Measurements from ENCODE around the gene XBP1.
"Not testable (repeated sequence)": the region's sequence is repeated elsewhere in the genome, so short reads cannot be mapped to it uniquely, and the experiment has no call there.

The XBP1 gene

DNA sequence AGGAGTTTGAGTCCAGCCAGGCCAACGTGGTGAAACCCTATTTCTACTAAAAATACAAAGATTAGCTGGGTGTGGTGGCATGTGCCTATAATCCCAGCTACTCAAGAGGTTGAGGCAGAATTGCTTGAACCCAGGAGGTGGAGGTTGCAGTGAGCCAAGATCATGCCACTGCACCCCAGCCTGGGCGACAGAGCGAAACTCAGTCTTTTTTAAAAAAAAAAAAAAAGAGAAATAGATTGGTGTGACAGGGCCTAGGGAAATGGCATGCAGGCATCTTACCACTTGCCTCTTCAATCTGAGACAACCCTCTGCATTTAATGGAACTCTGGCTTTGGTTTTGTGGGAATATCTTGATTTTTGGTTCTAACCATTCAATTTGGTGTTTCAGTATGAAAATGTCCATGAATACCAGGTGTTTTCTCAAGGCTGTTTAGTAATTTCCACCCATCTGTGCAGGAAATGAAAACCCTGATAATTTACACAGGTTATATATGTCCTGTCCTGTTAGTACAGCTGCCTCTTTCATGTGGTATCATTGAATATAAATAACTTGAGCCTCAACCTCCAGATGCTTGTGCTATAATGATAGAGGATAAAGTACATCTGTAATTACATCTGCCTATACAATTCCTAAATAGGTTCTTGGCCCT lies 8.4 kb downstream of the XBP1 start:
- no peak for DNase-seq

DNA sequence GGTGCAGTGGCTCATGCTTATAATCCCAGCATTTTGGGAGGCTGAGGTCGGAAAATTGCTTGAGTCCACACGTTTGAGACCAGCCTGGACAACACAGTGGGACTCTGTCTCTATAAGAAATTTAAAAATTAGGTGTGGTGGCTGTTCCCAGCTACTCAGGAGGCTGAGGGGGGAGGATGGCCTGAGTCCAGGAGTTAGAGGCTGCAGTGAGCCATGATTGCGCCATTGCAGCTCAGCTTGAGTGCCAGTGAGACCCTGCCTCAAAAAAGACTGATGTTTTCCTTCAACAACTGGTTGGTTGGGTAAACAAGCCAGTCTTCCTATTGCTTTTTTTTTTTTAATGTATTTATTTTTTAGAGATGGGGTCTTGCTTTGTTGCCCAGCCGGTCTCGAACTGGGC lies 9.2 kb downstream of the XBP1 start:
- no peak for DNase-seq

DNA sequence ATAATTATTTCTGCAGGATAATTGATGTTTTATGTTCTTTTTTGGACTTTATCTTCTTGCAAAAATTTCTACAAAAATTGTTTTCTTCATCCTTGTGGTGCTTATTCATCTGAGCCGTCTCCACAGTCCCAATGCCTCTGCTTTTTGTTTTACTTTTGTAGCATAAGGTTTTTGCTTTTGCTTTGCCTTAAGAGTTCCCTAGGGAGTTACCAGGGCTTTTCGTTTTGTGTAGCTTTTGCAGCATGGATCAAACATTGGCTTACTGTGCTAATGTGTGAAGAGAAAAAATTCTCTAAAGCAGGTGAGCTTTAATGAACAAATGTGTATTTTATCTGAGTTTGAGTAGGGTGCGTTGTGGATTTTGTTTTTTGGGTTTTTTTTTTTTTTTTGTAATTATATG lies 11.8 kb downstream of the XBP1 start:
- no peak for DNase-seq

DNA sequence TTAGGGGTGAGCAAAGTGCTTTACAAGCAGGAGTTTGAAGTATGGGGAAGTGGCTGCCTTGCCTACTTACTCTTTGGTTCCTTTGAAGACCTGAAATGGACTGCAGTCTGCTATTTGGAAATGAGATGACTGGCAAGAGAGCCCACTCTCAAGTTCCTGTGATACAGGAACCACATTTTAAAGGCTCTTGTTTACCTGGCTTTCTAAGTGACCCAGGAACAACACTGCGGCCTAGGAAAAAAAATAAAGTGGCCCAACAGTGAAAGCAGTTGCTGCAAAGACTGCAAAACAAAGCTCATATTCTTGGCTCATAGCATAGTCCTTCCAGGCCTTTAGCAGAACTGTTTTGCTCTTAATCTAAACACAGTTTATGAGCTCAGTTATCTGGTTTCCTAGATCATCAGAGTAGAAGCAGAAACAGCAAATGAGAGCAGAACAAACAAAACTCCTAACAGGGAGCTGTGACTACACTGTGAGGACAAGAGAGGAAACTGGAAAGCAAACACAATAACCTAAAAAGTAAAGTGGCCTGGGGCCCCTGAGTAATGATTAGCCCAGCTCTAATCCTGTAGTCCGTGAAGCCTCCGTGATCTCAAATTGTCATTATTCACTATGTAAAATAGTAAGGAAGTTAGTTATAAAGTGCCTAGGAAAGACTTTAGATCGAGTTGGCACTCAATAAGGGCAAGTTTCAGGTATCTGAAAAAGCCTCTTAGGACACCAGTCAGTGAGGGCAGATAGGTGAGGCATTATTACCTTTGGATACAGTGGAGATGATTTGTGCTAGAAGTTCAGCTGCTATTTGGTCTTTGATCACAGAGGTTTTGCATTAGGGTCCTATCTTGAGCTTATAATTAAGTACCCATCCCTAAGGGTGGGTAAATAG lies 16.3 kb downstream of the XBP1 start:
- DNase-seq = no peak

DNA sequence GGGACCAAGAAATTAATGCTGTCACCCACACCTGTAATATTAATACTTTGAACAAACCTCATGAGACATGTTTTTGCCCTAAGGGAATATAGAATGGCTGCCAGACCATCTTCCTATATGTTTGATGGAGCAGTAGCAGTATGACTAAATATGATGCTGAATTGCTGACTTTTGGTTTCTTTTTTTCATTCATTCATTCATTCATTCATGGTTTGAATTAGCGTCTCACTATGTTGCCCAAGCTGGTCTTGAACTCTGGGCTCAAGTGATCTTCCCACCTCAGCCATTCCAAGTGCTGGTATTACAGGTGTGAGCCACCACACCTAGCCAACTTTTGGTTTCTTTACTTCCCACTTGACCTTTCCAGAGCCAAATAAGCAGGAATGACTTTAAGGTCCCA lies 20.1 kb downstream of the XBP1 start:
- no peak for DNase-seq

DNA sequence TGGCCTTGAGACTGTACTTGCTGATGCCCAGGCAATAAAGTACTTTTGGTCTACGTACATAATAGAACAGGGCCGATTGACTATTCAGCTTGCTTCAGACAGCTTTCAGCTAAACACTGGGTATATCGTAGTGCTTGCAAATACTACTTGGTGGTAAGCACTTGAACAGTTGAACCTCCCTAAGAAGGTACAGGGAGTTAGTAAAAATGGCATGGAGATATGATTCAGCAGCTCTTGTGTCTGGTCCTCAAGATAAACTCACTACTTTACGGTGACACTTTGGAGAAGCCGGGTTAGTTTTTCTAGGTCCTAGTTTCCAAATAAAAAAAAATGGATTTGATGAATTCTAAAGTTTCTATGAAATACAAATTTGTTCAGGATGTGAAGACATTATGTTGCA lies 20.5 kb downstream of the XBP1 start:
- no peak for DNase-seq

DNA sequence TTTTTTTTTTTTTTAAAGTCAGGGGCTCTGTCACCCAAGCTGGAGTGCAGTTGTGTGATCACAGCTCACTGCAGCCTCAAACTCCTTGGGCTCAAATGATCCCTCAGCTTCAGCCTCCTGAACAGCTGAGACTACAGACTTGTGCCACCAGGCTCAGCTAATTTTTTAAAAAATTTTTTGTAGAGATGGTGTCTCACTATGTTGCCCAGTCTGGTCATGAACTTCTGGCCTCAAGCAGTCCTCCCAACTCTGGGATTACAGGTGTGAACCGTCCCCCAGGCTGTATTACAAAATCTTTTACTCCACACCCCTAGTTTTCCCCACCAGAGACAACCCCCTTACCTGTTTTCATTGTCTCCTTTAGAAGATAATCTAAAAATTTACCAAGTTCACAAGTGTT lies 26.0 kb downstream of the XBP1 start:
- no peak for DNase-seq

DNA sequence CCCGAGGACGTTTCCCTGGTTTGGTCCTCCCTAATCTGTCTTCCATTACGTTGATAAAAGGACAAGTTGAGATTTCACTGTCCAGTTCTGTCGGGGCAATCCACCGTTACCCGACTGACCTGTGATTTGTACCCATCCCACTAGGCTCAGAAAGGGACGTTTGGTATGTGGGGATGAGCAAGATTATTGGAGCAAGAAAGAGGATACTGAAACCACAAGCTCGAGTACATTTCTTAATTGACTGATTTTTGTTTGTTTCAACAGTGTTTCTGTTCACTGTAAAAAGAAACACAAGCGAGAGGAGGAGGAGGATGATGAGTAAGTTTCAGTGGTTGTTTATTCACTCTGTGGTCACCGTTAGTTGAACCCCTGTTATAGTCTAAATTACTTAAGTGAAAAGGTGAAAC lies 26.9 kb downstream of the XBP1 start:
- DNase-seq = no peak

DNA sequence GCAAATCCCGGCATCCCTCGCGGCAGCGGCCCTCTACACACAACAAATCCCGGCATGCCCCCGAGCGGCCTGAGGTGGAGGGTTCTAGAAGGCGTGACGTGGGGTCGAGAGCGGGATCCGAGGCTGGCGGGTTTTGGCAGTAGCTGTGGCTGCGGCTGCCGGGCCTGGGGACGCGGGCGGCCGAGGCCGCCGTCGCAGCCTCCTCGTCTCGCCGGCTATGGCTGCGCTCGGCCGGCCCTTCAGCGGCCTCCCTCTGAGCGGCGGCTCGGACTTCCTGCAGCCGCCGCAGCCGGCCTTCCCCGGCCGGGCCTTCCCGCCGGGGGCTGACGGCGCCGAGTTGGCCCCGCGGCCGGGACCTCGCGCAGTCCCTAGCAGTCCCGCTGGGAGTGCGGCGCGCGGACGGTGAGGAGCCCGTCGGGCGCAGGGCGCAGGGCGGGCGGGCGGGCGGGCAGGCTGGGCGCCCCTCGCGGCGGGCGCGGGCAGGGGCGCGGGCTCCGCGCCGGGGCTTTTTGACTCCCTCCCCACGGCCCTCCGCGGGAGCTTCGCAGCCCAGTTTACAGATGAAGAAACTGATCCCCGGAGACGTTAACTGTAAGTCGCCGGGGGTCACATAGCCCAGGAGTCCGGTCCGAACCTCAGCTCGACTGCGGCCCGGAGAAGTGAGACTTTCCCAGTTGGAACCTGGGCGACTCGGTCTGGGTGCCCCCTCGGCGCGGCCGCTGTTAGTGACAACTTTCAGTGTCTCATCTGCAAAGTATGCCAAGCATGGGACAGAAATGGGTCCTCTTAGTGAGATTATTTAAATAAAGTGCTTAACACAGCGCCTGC lies 27.5 kb downstream of the XBP1 start, which contains the start of gene CCDC117:
Gene CCDC117 (plus strand): TSS at position 63 of the 828 bp plus-strand sequence. CDS start 155 bp downstream, at position 218.
- peak; percentile 83 for DNase-seq

DNA sequence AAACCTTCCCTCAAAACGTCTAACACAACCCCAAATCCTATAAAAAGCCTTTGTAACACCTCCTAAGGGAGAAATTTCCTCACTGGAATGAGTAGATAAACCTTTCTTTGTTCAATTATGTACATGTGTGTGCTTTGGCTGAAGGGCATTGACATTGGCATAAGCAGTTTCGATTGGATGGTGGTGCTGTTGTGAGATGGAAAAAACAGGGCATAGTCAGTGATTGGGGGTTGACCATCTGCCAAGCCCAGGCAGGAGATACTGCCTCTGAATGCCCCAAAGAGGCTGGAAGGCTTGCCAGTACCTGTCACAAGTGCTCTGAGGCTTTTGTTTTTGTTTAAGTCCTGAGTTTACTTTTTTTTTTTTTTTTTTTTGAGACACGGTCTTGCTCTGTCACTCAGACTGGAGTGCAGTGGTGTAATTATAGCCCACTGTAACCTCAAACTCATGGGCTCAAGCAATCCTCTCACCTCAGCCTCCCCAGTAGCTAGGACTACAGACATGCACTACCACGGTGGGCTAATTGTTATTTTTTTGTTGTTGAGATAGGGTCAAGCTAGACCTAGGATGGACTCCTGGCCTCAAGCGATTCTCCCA lies 29.1 kb downstream of the XBP1 start:
- DNase-seq = no peak

DNA sequence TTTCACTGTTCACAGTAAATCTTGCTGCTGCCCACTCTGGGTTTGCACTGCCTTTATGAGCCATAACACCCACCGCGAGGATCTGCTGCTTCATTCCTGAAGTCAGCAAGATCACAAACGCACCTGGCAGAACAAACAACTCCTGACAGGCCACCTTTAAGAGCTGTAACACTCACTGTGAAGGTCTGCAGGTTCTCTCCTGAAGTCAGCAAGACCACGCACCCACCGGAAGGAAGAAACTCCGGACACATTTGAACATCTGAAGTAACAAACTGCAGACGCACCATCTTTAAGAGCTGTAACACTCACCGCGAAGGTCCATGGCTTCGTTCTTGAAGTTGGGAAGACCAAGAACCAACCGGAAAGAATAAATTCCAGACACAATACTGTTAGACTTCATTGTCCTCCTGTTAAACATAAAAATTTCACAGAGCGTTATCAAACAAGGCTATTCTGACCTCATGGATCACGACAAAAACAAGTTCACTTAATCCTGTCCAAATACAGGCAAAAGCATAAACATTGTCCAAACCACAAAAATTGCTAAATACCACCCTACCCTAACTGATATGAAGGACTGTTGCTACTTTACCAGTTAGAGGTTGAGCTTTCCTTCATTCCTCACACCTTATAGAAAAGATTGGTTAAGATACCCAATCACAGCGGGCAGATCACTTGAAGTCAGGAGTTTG lies 30.8 kb downstream of the XBP1 start:
- DNase-seq = no peak

DNA sequence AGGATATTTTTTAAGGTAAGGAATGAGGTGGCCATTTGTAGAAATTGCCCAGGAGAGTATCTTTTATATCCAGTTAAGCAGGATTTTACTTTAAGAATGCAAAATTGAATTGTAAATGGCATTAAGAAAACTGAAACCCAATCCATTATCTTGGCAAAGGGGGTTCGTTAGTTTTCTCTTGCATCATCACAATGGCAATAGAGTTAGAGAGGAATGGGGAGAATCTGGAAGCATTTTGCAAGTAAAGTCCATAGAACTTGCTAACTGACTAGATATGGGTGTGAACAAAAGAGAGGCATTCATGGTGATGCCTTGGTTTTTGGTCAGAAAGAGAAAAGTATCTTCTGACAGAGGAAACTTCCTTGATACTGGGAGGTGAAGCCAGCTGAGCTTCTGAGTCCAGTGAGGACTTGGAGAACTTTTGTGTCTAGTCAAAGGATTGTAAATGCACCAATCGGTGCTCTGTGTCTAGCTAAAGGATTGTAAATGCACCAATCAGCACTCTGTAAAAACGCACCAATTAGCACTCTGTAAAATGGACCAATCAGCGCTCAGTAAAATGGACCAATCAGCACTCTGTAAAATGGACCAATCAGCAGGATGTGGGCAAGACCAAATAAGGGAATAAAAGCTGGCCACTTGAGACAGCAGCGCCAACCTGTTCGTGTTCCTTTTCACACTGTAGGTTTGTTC lies 31.5 kb downstream of the XBP1 start:
- no peak for DNase-seq

DNA sequence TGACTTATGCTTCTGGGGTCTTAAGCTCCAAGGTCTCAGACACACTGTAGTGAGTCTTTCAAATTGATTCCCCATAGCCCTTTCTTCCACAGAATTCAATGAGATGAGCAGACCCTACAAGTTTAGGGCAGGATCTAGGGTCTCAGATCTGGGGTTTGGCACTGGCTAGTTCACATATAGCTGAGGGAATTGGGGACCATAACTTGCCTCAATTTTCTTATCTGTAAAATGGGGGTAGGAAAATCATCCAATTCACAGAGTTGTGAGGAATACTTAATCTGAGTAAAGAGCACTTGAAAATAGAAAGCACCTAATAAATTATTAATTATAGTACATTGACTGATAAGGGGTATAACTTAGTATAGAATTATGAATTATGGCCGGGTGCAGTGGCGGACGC lies 33.7 kb downstream of the XBP1 start:
- DNase-seq = no peak

DNA sequence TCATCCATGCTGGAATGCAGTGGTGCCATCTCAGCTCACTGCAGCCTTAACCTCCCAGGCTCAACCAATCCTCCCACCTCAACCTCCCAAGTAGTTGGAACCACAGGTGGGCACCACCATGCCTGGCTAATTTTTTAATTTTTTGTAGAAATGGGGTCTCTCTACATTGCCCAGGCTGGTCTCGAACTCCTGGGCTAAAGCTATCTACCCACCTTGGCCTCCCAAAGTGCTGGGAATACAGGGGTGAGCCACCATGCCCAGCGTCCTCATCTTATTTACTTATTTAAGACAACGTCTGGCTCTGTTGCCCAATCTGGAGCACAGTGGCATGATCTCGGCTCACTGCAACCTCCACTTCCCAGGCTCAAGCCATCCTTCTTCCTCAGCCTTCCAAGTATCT lies 38.4 kb downstream of the XBP1 start:
- not testable (repeated sequence) for DNase-seq

DNA sequence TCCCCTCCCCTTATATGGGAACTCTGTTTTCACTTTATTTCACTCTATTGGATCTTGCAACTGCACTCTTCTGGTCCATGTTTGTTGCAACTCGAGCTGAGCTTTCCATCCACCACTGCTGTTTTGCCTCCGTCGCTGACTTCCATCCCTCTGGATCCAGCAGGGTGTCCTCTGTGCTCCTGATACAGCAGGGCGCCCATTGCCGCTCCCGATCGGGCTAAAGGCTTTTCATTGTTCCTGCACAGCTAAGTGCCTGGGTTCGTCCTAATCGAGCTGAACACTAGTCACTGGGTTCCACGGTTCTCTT lies 39.0 kb downstream of the XBP1 start:
- no peak for DNase-seq

DNA sequence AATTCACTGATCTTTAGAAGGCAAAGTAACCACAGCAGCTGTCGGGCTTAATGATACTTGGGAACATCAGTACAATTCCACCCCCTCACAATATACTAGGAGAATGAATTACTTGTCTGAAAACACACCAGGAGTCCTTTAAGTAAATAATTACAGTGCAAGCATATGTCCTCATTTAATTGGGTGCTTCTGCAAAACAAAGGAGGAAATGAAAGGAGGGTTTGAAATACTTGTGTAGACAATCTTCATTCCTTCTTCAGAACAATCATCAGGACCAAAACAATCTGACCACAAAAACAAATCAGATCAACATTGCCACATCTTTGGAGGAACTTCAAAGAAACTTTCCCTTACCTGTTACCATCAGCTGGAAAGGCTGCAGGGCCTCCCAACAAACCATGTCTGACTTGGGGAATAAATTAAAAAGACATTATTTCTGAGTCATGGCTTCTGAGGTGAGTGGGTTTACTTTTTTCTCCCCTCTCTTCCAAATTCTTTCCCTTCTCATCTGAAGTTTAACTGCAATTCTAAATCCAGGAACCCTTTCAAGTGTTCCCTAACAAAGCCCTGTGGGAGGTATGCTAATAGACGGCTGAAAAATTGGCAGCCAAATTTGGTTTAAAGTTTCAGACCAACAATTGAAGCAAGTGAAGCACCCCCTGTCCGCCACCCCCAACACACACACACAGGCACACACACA lies 40.4 kb downstream of the XBP1 start:
- DNase-seq = no peak

DNA sequence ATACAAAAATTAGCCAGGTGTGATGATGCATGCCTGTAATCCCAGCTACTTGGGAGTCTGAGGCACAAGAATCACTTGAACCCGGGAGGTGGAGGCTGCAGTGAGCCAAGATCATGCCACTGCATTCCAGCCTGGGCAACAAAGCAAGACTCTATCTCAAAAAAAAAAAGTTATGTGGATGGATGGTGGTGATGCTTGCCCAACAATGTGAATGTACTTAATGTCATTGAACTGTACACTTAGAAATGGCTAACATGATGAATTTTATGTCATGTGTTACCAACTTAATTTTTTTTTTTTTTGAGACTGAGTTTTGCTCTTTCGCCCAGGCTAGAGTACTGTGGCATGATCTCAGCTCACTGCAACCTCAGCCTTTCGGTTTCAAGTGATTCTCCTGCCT lies 45.9 kb downstream of the XBP1 start:
- not testable (repeated sequence) for DNase-seq

DNA sequence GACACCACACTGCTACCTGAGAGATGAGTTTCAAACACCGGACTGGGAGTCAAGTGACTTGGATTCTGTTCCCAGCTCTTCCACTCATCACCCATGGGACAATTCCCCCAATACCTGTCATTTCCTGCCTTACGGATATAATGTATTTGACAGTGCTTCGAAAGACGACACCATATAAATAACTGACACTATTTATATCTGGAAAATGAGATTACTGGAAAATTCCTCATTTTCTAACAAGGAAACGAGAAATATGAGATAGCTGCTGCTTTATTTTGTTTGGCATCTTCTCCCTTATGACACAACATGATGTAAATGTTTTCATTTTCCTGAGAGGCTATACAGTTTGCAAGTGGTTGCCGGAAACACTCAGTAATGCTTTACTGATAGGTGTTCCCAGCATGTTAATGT lies 49.9 kb downstream of the XBP1 start:
- DNase-seq = no peak
